ENCODE measurements around the gene ZNF492. TPM values are rescaled to one million over a fixed set of nuclear protein-coding genes. Genes with fewer than 3 reads are reported as not detected.
"Not testable (repeated sequence)": the region's sequence is repeated elsewhere in the genome, so short reads cannot be mapped to it uniquely, and the experiment has no call there.

ZNF492 gene
- total RNA-seq, 1 donor from 2014 or later, result 0.24 TPM

- TF ChIP-seq CTCF (IDR thresholded peaks at IDR 0.05), result no peak
- H3K4me1 ChIP-seq, result no peaks in the 10 kb centered on the region
- H3K9me3 ChIP-seq, result no peaks in the 10 kb centered on the region
- H3K4me3 ChIP-seq, result no peak overlapping the region
- intact Hi-C loops (cut with DNase I), result no loop called here
- DNase-seq (no peak), ATAC-seq (peak in 1 of 2 donors; percentile 43)
- no peaks in the 10 kb centered on the region for H3K36me3 ChIP-seq
- H3K27me3 ChIP-seq (ENCODE audit: low read depth), result peaks cover 27% of the 10 kb centered on the region
- no peak overlapping the region for H3K27ac ChIP-seq
These were observed 10.3 kb upstream of the ZNF492 start for GRCh38 chr19:22623841-22624221.

- H3K9me3 ChIP-seq, result no peaks in the 10 kb centered on the region
- ATAC-seq (no peak), DNase-seq (no peak)
- no peaks in the 10 kb centered on the region for H3K4me1 ChIP-seq
- TF ChIP-seq CTCF (IDR thresholded peaks at IDR 0.05), result no peak
- H3K36me3 ChIP-seq, result no peaks in the 10 kb centered on the region
- no peak overlapping the region for H3K4me3 ChIP-seq
- H3K27ac ChIP-seq, result no peak overlapping the region
- peaks cover 27% of the 10 kb centered on the region for H3K27me3 ChIP-seq (ENCODE audit: low read depth)
- intact Hi-C loops (cut with DNase I), result no loop called here
These were observed 8.7 kb upstream of the ZNF492 start for GRCh38 chr19:22625266-22626035.

- no peaks in the 10 kb centered on the region for H3K4me1 ChIP-seq
- H3K4me3 ChIP-seq, result no peak overlapping the region
- DNase-seq (no peak), ATAC-seq (no peak)
- peaks cover 15% of the 10 kb centered on the region for H3K27me3 ChIP-seq (ENCODE audit: low read depth)
- H3K27ac ChIP-seq, result no peak overlapping the region
- H3K9me3 ChIP-seq, result no peaks in the 10 kb centered on the region
- no peak for TF ChIP-seq CTCF (IDR thresholded peaks at IDR 0.05)
- intact Hi-C loops (cut with DNase I), result no loop called here
- no peaks in the 10 kb centered on the region for H3K36me3 ChIP-seq
These were observed 6.6 kb upstream of the ZNF492 start for GRCh38 chr19:22627526-22627925.

GRCh38 chr19:22628401-22628800 is 5.7 kb upstream of the ZNF492 start:
- ATAC-seq, result peak in 1 of 2 donors; percentile 31

GRCh38 chr19:22634450-22634827 is 315 bp downstream of the ZNF492 start:
- Histone ChIP-seq H3K27me3 (ENCODE audit: low read depth) (no peaks in the 10 kb centered on the region), H3K36me3 (no peaks in the 10 kb centered on the region), H3K4me3 (peak overlapping the region; percentile 77), H3K9me3 (peaks cover 5% of the 10 kb centered on the region), H3K27ac (no peak overlapping the region), H3K4me1 (peaks cover 4% of the 10 kb centered on the region)
- DNase-seq (no peak), ATAC-seq (peak; percentile 17 to 37)
- intact Hi-C loops (cut with DNase I), result no loop called here
- no peak for TF ChIP-seq CTCF (IDR thresholded peaks at IDR 0.05)

More at GRCh38 chr19:22628401-22628800, 5.7 kb upstream of the ZNF492 start:
- Histone ChIP-seq H3K4me1 (no peaks in the 10 kb centered on the region), H3K36me3 (no peaks in the 10 kb centered on the region), H3K27ac (no peak overlapping the region), H3K4me3 (no peak overlapping the region), H3K27me3 (ENCODE audit: low read depth) (peaks cover 7% of the 10 kb centered on the region), H3K9me3 (no peaks in the 10 kb centered on the region)
- no peak for TF ChIP-seq CTCF (IDR thresholded peaks at IDR 0.05)
- no peak for DNase-seq
- intact Hi-C loops (cut with DNase I), result no loop called here

- DNase-seq; H3K27ac ChIP-seq; intact Hi-C loops (cut with DNase I); H3K4me3 ChIP-seq; H3K4me1 ChIP-seq; H3K36me3 ChIP-seq; H3K27me3 ChIP-seq (ENCODE audit: low read depth); ATAC-seq: not testable (repeated sequence)
- H3K9me3 ChIP-seq, result peaks cover 72% of the 10 kb centered on the region
These were observed 51.4 kb downstream of the ZNF492 start for GRCh38 chr19:22685493-22685892.

- intact Hi-C loops (cut with DNase I); H3K36me3 ChIP-seq; ATAC-seq; H3K27me3 ChIP-seq (ENCODE audit: low read depth); H3K4me1 ChIP-seq; H3K27ac ChIP-seq; DNase-seq; H3K4me3 ChIP-seq: not testable (repeated sequence)
- peaks cover 31% of the 10 kb centered on the region for H3K9me3 ChIP-seq
These were observed 68.5 kb downstream of the ZNF492 start for GRCh38 chr19:22702661-22703060.

GRCh38 chr19:22703096-22703495 is 69.0 kb downstream of the ZNF492 start:
- H3K4me3 ChIP-seq; DNase-seq; intact Hi-C loops (cut with DNase I); H3K27me3 ChIP-seq (ENCODE audit: low read depth); H3K4me1 ChIP-seq; ATAC-seq; H3K27ac ChIP-seq; H3K36me3 ChIP-seq: not testable (repeated sequence)
- H3K9me3 ChIP-seq, result peaks cover 31% of the 10 kb centered on the region
